ENCODE measurements around the gene MAP3K12.

- TF ChIP-seq POLR2A (IDR thresholded peaks at IDR 0.05; ENCODE audit: low read depth, low read length) (no peak), CTCF (IDR thresholded peaks at IDR 0.05 in 2 of 3, conservative IDR thresholded peaks at IDR 0.05 in 1 of 3; ENCODE audit: control insufficient read depth in 2 of 3, extremely low read depth in 1 of 3, insufficient read depth in 1 of 3, low read depth in 3 of 3, low read length in 3 of 3) (no peak), BCL3 (IDR thresholded peaks at IDR 0.05; ENCODE audit: borderline replicate concordance, insufficient read depth, low read depth, low read length, poor library complexity, severe bottlenecking) (no peak)
These were observed 7.2 kb upstream of the MAP3K12 start for GRCh38 chr12:53506450-53506785.
